PC-9 (cell line): Measurements from ENCODE around the gene CRY2. TPM values are rescaled to one million over a fixed set of nuclear protein-coding genes. Genes with fewer than 3 reads are reported as not detected.
A peak's percentile ranks its signal among the peaks of the same experiment; 100 is the strongest.
"Not testable (repeated sequence)": the region's sequence is repeated elsewhere in the genome, so short reads cannot be mapped to it uniquely, and the experiment has no call there.

ENCODE experiments used
- BruUV-seq: library from RNA; stranded (reverse); fragments of 400-500 nt; replicated peaks from 2 replicates; lab custom pipeline; 2021; lab: Mats Ljungman, UMichigan
- CTCF ChIA-PET: fragments of 300-600 bp; sonication (Branson Sonifier 250); formaldehyde crosslinking; loops from one replicate; lab custom pipeline; 2022; ENCODE audit warnings: antibody characterized with exemption; lab: Charles Lee
- POLR2A ChIA-PET: fragments of 300-600 bp; sonication (Branson Sonifier 250); formaldehyde crosslinking; loops from one replicate; lab custom pipeline; 2022; ENCODE audit warnings: antibody characterized with exemption; ENCODE audit not compliant: unreplicated experiment; lab: Charles Lee
- DNase-seq, 2 experiments: peaks; one replicate each; pipeline versions ENCODE4 v3.0.0 to v3.0.0-alpha.2; 2015 to 2022; ENCODE audit warnings: mixed read lengths in 1 of 2
- H2AFZ ChIP-seq: fragments of 200-600 bp; sonication (generic); 2 replicates; pipeline ENCODE4 v1.8.1; 2017; ENCODE audit warnings: antibody characterized with exemption
- H3F3A ChIP-seq: fragments of 200-600 bp; sonication (generic); 2 replicates; pipeline ENCODE4 v1.8.1; 2017; ENCODE audit warnings: antibody characterized with exemption, mild to moderate bottlenecking, low read depth; ENCODE audit not compliant: insufficient read depth
- H3K27ac ChIP-seq: fragments of 200-600 bp; sonication (generic); 2 replicates; pipeline ENCODE4 v1.6.1; 2016; ENCODE audit warnings: mixed run types
- H3K27me3 ChIP-seq: fragments of 200-600 bp; sonication (generic); 2 replicates; pipeline ENCODE4 v1.6.1; 2016; ENCODE audit warnings: low read depth, mixed run types; ENCODE audit not compliant: insufficient read depth
- H3K36me3 ChIP-seq: fragments of 200-600 bp; sonication (generic); 2 replicates; pipeline ENCODE4 v1.6.1; 2016; ENCODE audit warnings: low read depth, mixed run types
- H3K4me1 ChIP-seq: fragments of 200-600 bp; sonication (generic); replicated peaks from 2 replicates; pipeline ENCODE4 v1.6.1; 2016; ENCODE audit warnings: mixed run types; ENCODE audit not compliant: insufficient read depth
- H3K4me2 ChIP-seq: fragments of 200-600 bp; sonication (generic); 2 replicates; pipeline ENCODE4 v1.6.1; 2017; ENCODE audit warnings: mixed run types
- H3K4me3 ChIP-seq: fragments of 200-600 bp; sonication (generic); 2 replicates; pipeline ENCODE4 v1.6.1; 2016; ENCODE audit warnings: mixed run types
- H3K79me2 ChIP-seq: fragments of 200-600 bp; sonication (generic); 2 replicates; pipeline ENCODE4 v1.6.1; 2017; ENCODE audit warnings: low read depth, mixed run types
- H3K9me2 ChIP-seq: fragments of 200-600 bp; sonication (generic); 2 replicates; pipeline ENCODE4 v1.8.1; 2017; ENCODE audit warnings: mild to moderate bottlenecking; ENCODE audit not compliant: insufficient read depth
- H3K9me3 ChIP-seq: fragments of 200-600 bp; sonication (generic); 2 replicates; pipeline ENCODE4 v1.8.1; 2016; ENCODE audit warnings: low read depth; ENCODE audit not compliant: insufficient read depth
- H4K20me1 ChIP-seq: fragments of 200-600 bp; sonication (generic); 2 replicates; pipeline ENCODE4 v1.8.1; 2017; ENCODE audit not compliant: insufficient read depth
- EZH2 ChIP-seq: fragments of 200-600 bp; sonication (generic); IDR thresholded peaks from 2 replicates; pipeline ENCODE4 v1.8.0; 2017; ENCODE audit warnings: antibody characterized with exemption, low read depth
- intact Hi-C: fragments of 100-400 bp; cut with micrococcal nuclease; formaldehyde crosslinking; loops from one replicate; pipeline ENCODE4 v1.10.0; 2022; ENCODE audit not compliant: unreplicated experiment
- total RNA-seq: library from RNA; stranded (reverse); gene quantifications from 2 replicates; pipeline ENCODE4 v1.2.3, GENCODE V29; 2021
- TF ChIP-seq, protein P1 (sequence below): fragments of 200-600 bp; sonication (generic); conservative IDR thresholded peaks from 2 replicates; pipeline ENCODE4 v1.6.1; 2017; ENCODE audit warnings: mixed run types, antibody characterized with exemption, mild to moderate bottlenecking, moderate library complexity

Gene CRY2
- total RNA-seq, 1 experiment from 2014 or later, result 17.5 TPM

DNA sequence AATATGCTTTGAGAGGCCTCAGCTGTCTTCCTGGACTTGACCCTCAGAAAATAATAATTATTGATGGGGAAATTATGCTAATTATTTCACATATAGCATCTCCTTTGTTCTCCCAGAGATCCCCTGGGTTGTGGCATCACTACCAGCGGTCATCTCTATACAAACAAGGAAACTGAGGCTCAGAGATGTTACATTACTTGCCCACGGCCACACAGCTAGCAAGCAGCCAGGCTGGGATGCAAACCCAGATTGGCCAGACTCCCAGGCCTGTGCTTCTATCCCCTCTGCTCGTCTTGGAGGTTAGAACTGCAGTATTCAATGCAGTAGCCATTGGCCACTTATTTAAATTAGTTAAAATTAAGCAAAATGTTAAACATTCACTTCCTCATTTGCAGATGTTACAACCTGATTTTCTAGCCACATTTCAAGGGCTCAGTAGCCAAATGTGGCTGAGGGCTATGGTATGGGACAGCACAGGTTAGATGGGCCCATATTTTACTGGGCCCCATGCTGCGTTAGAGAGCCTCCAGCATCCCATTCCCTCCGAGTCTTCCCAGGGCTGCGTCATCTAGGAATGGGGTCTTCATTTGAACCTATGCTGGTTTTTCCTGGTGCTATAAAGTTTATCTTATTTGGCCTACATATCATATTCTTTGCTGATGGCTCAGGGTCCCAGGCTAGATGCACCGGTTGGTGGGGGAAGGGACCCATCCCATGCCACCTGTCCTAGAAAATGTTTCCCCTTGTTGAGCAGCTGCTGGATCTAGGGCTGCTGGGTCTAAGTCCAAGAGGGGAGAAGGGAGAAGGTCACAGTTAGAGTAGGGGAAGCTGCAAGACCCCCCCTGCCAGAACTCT lies 40.1 kb upstream of the CRY2 start:
- no peaks in the 10 kb centered on the region for H3K9me2 ChIP-seq
- H3K27ac ChIP-seq, result no peak overlapping the region
- H2AFZ ChIP-seq, result no peak overlapping the region
- peak overlapping the region; percentile 93 for H3K4me2 ChIP-seq
- peaks cover 28% of the 10 kb centered on the region for H3K4me1 ChIP-seq
- H4K20me1 ChIP-seq, result no peaks in the 10 kb centered on the region; the same call in none of the 2 replicates
- TF ChIP-seq, protein P1, sequence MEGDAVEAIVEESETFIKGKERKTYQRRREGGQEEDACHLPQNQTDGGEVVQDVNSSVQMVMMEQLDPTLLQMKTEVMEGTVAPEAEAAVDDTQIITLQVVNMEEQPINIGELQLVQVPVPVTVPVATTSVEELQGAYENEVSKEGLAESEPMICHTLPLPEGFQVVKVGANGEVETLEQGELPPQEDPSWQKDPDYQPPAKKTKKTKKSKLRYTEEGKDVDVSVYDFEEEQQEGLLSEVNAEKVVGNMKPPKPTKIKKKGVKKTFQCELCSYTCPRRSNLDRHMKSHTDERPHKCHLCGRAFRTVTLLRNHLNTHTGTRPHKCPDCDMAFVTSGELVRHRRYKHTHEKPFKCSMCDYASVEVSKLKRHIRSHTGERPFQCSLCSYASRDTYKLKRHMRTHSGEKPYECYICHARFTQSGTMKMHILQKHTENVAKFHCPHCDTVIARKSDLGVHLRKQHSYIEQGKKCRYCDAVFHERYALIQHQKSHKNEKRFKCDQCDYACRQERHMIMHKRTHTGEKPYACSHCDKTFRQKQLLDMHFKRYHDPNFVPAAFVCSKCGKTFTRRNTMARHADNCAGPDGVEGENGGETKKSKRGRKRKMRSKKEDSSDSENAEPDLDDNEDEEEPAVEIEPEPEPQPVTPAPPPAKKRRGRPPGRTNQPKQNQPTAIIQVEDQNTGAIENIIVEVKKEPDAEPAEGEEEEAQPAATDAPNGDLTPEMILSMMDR, result no peak
- TF ChIP-seq EZH2, result no peak
- H3K79me2 ChIP-seq, result peaks cover 28% of the 10 kb centered on the region
- POLR2A ChIA-PET, result no interaction called here
- DNase-seq, result no peak
- no peaks in the 10 kb centered on the region for H3K27me3 ChIP-seq
- 0 out of 2 replicates have a peak, but pooled peaks cover 3% of the 10 kb centered on the region for H3K36me3 ChIP-seq
- intact Hi-C loops, result no loop called here
- CTCF ChIA-PET, result interaction anchor here (0.6 kb wide), 1 partner anchor 1589 kb away, joined by 4 read pairs; no protein-coding TSS in a partner anchor
- no peaks in the 10 kb centered on the region for H3F3A ChIP-seq
- H3K9me3 ChIP-seq, result no peaks in the 10 kb centered on the region
- H3K4me3 ChIP-seq, result no peak overlapping the region
- BruUV-seq, result no TSS peak

DNA sequence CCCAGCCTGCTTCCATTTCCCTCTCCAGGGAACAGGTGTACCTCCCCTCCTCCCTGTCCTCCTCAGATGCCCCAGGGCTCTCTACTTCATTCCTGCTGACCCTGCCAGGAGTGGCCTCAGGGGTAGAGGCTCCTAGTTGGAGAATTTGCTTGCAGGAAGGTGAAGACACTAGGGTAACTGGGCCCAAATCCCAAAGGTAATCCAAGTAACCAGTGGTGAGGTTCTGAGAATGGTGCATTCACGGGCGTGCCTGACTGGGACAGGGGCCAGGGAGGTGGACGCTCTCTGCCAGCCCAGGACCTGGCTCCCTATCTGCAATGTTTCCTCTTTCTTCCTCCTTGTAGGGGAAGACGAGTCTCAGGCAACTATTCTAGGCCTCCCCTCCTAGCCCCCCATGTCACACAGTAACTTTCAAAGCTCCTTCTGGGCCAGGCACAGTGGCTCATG lies 39.5 kb upstream of the CRY2 start:
- peak overlapping the region; percentile 93 for H3K4me2 ChIP-seq
- ChIA-PET CTCF (no interaction called here), POLR2A (no interaction called here)
- 0 out of 2 replicates have a peak, but pooled peaks cover 3% of the 10 kb centered on the region for H3K36me3 ChIP-seq
- no peak overlapping the region for H3K27ac ChIP-seq
- H4K20me1 ChIP-seq, result no peaks in the 10 kb centered on the region; the same call in none of the 2 replicates
- H2AFZ ChIP-seq, result no peak overlapping the region
- intact Hi-C loops, result no loop called here
- no TSS peak for BruUV-seq
- no peaks in the 10 kb centered on the region for H3K27me3 ChIP-seq
- peaks cover 28% of the 10 kb centered on the region for H3K4me1 ChIP-seq
- TF ChIP-seq, protein P1, result no peak
- no peak for TF ChIP-seq EZH2
- no peak for DNase-seq
- no peaks in the 10 kb centered on the region for H3K9me2 ChIP-seq
- no peaks in the 10 kb centered on the region for H3F3A ChIP-seq
- no peak overlapping the region for H3K4me3 ChIP-seq
- H3K79me2 ChIP-seq, result peaks cover 28% of the 10 kb centered on the region
- no peaks in the 10 kb centered on the region for H3K9me3 ChIP-seq

DNA sequence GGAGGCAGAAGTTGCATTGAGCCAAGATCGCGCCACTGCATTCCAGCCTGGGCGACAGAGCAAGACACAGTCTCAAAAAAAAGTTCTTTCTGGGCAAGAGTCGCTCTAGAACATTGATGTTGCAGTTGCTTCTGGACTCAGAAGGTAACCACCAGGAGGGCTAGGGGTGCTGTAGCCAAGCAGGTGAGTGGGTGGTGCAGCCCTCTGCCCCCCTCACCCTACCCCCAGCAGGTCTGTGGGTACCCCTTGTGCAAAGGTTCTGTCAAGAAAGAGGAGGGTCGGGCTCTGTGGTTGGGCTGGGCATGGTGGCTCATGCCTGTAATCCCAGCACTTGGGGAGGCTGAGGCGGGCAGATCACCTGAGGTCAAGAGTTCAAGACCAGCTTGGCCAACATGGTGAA lies 38.8 kb upstream of the CRY2 start:
- H3K36me3 ChIP-seq, H3F3A ChIP-seq, H3K27me3 ChIP-seq, DNase-seq, POLR2A ChIA-PET, H3K4me3 ChIP-seq, BruUV-seq, H3K9me2 ChIP-seq, intact Hi-C loops, H3K27ac ChIP-seq, CTCF ChIA-PET, H2AFZ ChIP-seq, H3K4me2 ChIP-seq, H3K9me3 ChIP-seq, H4K20me1 ChIP-seq: not testable (repeated sequence)
- Histone ChIP-seq H3K4me1 (peaks cover 28% of the 10 kb centered on the region), H3K79me2 (peaks cover 28% of the 10 kb centered on the region)
